GM19324 (cell line): ENCODE measurements around the gene PDPR.
"Not testable (repeated sequence)": the region's sequence is repeated elsewhere in the genome, so short reads cannot be mapped to it uniquely, and the experiment has no call there.

Experiments used
- ATAC-seq: cut with Tn5 transposase; IDR thresholded peaks from one replicate; pipeline ENCODE4 v1.9.1; 2021; ENCODE audit warnings: mild to moderate bottlenecking, moderate library complexity; ENCODE audit not compliant: unreplicated experiment, low FRiP score

Gene PDPR

DNA sequence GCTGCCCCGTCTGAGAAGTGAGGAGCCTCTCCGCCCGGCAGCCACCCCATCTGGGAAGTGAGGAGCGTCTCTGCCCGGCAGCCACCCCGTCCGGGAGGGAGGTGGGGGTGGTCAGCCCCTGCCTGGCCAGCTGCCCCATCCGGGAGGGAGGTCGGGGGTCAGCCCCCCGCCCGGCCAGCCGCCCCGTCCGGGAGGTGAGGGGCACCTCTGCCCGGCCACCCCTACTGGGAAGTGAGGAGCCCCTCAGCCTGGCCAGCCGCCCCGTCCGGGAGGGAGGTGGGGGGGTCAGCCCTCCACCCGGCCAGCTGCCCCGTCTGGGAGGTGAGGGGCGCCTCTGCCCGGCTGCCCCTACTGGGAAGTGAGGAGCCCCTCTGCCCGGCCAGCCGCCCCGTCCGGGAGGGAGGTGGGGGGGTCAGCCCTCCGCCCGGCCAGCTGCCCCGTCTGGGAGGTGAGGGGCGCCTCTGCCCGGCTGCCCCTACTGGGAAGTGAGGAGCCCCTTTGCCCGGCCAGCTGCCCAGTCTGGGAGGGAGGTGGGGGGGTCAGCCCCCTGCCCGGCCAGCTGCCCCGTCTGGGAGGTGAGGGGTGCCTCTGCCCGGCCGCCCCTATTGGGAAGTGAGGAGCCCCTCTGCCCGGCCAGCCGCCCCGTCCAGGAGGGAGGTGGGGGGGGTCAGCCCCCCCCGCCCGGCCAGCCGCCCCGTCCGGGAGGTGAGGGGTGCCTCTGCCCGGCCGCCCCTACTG is 90.7 kb downstream of the PDPR start:
- ATAC-seq, result not testable (repeated sequence)

DNA sequence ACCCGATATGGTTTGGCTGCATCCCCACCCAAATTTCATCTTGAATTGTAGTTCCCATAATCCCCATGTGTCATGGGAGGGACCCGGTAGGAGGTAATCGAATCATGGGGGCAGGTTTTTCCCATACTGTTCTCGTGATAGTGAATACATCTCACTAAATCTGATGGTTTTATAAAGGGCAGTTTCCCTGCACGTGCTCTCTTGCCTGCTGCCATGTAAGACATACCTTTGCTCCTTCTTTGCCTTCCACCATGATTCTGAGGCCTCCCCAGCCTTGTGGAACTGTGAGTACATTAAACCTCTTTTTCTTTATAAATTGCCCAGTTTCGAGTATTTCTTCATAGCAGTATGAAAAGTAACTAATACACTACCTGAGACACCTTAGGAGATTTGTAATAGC is 92.2 kb downstream of the PDPR start:
- ATAC-seq, result not testable (repeated sequence)
